ENCODE data around the gene MX2.

Gene MX2

GRCh38 chr21:41374177-41374712 is 12.4 kb downstream of the MX2 start:
- TF ChIP-seq CTCF (IDR thresholded peaks at IDR 0.05; ENCODE audit: low read depth, low read length) = no peak
- no peak for DNase-seq (ENCODE audit: low read depth, low spot score)
- in situ Hi-C loops (cut with HindIII; ENCODE audit: low sequenced_read_pairs) = no loop called here
- no peak overlapping the region for H3K4me3 ChIP-seq (ENCODE audit: low read depth, low read length)

- in situ Hi-C loops (cut with HindIII; ENCODE audit: low sequenced_read_pairs) = no loop called here
- no peak for DNase-seq (ENCODE audit: low read depth, low spot score)
- no peak for TF ChIP-seq CTCF (IDR thresholded peaks at IDR 0.05; ENCODE audit: low read depth, low read length)
- no peak overlapping the region for H3K4me3 ChIP-seq (ENCODE audit: low read depth, low read length)
Observed at GRCh38 chr21:41374867-41375533, 13.2 kb downstream of the MX2 start.

- in situ Hi-C loops (cut with HindIII; ENCODE audit: low sequenced_read_pairs) = no loop called here
- TF ChIP-seq CTCF (IDR thresholded peaks at IDR 0.05; ENCODE audit: low read depth, low read length) = no peak
Observed at GRCh38 chr21:41375875-41376274, 14.0 kb downstream of the MX2 start.

GRCh38 chr21:41377715-41378114 is 15.9 kb downstream of the MX2 start:
- no peak for TF ChIP-seq CTCF (IDR thresholded peaks at IDR 0.05; ENCODE audit: low read depth, low read length)
- H3K4me3 ChIP-seq (ENCODE audit: low read depth, low read length) = no peak overlapping the region
- in situ Hi-C loops (cut with HindIII; ENCODE audit: low sequenced_read_pairs) = no loop called here
- no peak for DNase-seq (ENCODE audit: low read depth, low spot score)

More at GRCh38 chr21:41375875-41376274, 14.0 kb downstream of the MX2 start:
- DNase-seq (ENCODE audit: low read depth, low spot score) = no peak
- no peak overlapping the region for H3K4me3 ChIP-seq (ENCODE audit: low read depth, low read length)

- in situ Hi-C loops (cut with HindIII; ENCODE audit: low sequenced_read_pairs) = no loop called here
- no peak for TF ChIP-seq CTCF (IDR thresholded peaks at IDR 0.05; ENCODE audit: low read depth, low read length)
- no peak for DNase-seq (ENCODE audit: low read depth, low spot score)
- H3K4me3 ChIP-seq (ENCODE audit: low read depth, low read length) = no peak overlapping the region
Observed at GRCh38 chr21:41378849-41379248, 17.0 kb downstream of the MX2 start.

- in situ Hi-C loops (cut with HindIII; ENCODE audit: low sequenced_read_pairs) = no loop called here
- no peak overlapping the region for H3K4me3 ChIP-seq (ENCODE audit: low read depth, low read length)
- no peak for DNase-seq (ENCODE audit: low read depth, low spot score)
- no peak for TF ChIP-seq CTCF (IDR thresholded peaks at IDR 0.05; ENCODE audit: low read depth, low read length)
Observed at GRCh38 chr21:41379901-41380300, 18.1 kb downstream of the MX2 start.

Data from astrocyte of the spinal cord (primary cell).